Mesendoderm (in vitro differentiated cells): Measurements from ENCODE around the gene LILRB2. TPM values are rescaled to one million over a fixed set of nuclear protein-coding genes. Genes with fewer than 3 reads are reported as not detected.
A peak's percentile ranks its signal among the peaks of the same experiment; 100 is the strongest.
"Not testable (repeated sequence)": the region's sequence is repeated elsewhere in the genome, so short reads cannot be mapped to it uniquely, and the experiment has no call there.

ENCODE experiments used
- DNase-seq: peaks from one replicate; pipeline ENCODE4 v3.0.0; 2013
- H2AK5ac ChIP-seq: 2 replicates; pipeline ENCODE4 v1.6.1; 2013; ENCODE audit warnings: low read length, inconsistent platforms
- H2BK120ac ChIP-seq: 2 replicates; pipeline ENCODE4 v1.6.1; 2013; ENCODE audit warnings: low read depth, mild to moderate bottlenecking, low read length, moderate library complexity, mixed read lengths
- H2BK15ac ChIP-seq: replicated peaks from 2 replicates; pipeline ENCODE4 v1.6.1; 2013; ENCODE audit warnings: low read depth, mild to moderate bottlenecking, moderate library complexity
- H2BK5ac ChIP-seq: 2 replicates; pipeline ENCODE4 v1.6.1; 2013; ENCODE audit warnings: low read length, inconsistent platforms
- H3K18ac ChIP-seq: 2 replicates; pipeline ENCODE4 v1.6.1; 2013; ENCODE audit warnings: mild to moderate bottlenecking, low read length, mixed read lengths
- H3K23ac ChIP-seq: one replicate; pipeline ENCODE4 v1.6.1; 2013; ENCODE audit warnings: low read length
- H3K27ac ChIP-seq: 2 replicates; pipeline ENCODE4 v1.5.1; 2013; ENCODE audit warnings: low read depth, mild to moderate bottlenecking, inconsistent platforms, low read length, moderate library complexity
- H3K27me3 ChIP-seq: 2 replicates; pipeline ENCODE4 v1.6.1; 2013; ENCODE audit warnings: low read length, control low read depth, mild to moderate bottlenecking, inconsistent platforms; ENCODE audit not compliant: insufficient read depth, poor library complexity
- H3K36me3 ChIP-seq: 2 replicates; pipeline ENCODE4 v1.6.1; 2013; ENCODE audit warnings: low read length, inconsistent platforms; ENCODE audit not compliant: control insufficient read depth, insufficient read depth
- H3K4ac ChIP-seq: one replicate; pipeline ENCODE4 v1.6.1; 2013; ENCODE audit warnings: low read depth, mild to moderate bottlenecking, low read length, moderate library complexity
- H3K4me1 ChIP-seq: 2 replicates; pipeline ENCODE4 v1.6.1; 2013; ENCODE audit warnings: low read depth, low read length, inconsistent platforms; ENCODE audit not compliant: control insufficient read depth
- H3K4me2 ChIP-seq: 2 replicates; pipeline ENCODE4 v1.6.1; 2013; ENCODE audit warnings: low read length
- H3K4me3 ChIP-seq: 2 replicates; pipeline ENCODE4 v1.5.1; 2013; ENCODE audit warnings: mild to moderate bottlenecking, low read length
- H3K56ac ChIP-seq: one replicate; pipeline ENCODE4 v1.6.1; 2013; ENCODE audit warnings: low read length
- H3K79me1 ChIP-seq: 2 replicates; pipeline ENCODE4 v1.6.1; 2013; ENCODE audit warnings: low read length, inconsistent platforms
- H3K79me2 ChIP-seq: 2 replicates; pipeline ENCODE4 v1.6.1; 2013; ENCODE audit warnings: mild to moderate bottlenecking, low read length; ENCODE audit not compliant: control insufficient read depth, insufficient read depth
- H3K9ac ChIP-seq: 2 replicates; pipeline ENCODE4 v1.6.1; 2013; ENCODE audit warnings: low read length, inconsistent platforms
- H4K5ac ChIP-seq: one replicate; pipeline ENCODE4 v1.6.1; 2013; ENCODE audit warnings: low read length
- H4K8ac ChIP-seq: one replicate; pipeline ENCODE4 v1.6.1; 2013; ENCODE audit warnings: low read depth, mild to moderate bottlenecking, control low read depth, low read length, moderate library complexity
- WGBS: extraction: QIAGEN DNeasy Blood & Tissue Kit; methylation state at CpG from one replicate; pipeline ENCODE4 v1.1.7; 2013; ENCODE audit warnings: low lambda C conversion rate, missing lambda C conversion rate; ENCODE audit not compliant: insufficient coverage; ENCODE audit errors: extremely low coverage; 5-methylcytosine and 5-hydroxymethylcytosine counted together
- polyA plus RNA-seq, 2 experiments: library from polyadenylated mRNA; stranded (reverse); fragments of 200-250 nt; gene quantifications; one replicate each; pipeline ENCODE4 v1.2.3, GENCODE V29; 2013

Gene LILRB2
- polyA plus RNA-seq (2013, experiment 1 of 2), result not detected
- not detected for polyA plus RNA-seq (2013, experiment 2 of 2)

DNA sequence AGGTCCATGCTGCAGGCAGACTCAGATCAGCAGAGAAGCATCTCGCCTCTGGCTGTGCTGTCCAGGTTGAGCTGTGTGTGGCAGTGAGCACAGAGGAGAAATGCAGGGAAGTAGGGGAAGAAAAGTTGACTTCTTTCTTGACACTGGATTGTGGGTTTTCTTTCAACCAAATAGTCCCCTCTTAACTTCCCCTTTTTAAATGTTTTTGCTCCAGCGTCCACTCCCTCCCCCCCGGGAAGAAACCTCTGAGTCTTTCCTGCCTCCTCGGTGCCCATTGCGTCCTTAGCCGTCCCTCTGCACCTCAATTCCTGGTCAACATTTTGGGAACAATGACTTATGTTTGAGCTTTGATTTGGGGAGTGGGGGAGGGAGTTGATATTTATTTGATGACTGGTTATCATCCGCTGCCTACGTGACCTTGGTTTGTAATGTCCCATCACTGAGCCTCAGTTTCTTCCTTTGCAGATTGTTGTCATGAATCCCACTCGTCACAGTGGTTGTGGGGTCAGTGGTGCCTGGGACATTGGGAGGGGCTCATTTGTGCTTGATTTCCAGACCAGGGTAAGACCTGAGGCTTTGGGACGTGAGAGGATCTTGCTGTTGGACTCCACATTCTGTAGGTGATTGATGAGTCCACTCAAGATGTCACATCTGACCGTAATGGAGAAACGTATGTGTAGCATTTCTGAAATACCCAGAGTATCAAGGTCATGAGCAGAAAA, at the start of gene LILRB2:
LILRB2 (minus strand) TSS at position 104 of the 722 bp plus-strand sequence. CDS start 614 bp downstream, outside the sequence.
- no peak within 1 kb of the TSS for H4K5ac ChIP-seq
- H3K79me2 ChIP-seq, result no peaks in the 10 kb centered on the region
- no peak within 1 kb of the TSS for H3K23ac ChIP-seq
- DNase-seq, result no peak
- H3K27me3 ChIP-seq, result no peaks in the 10 kb centered on the region
- no peaks in the 10 kb centered on the region for H3K36me3 ChIP-seq
- no peak within 1 kb of the TSS for H3K18ac ChIP-seq
- H3K4ac ChIP-seq, result no peak within 1 kb of the TSS
- H3K4me2 ChIP-seq, result no peak within 1 kb of the TSS
- no peak within 1 kb of the TSS for H3K9ac ChIP-seq
- no peak within 1 kb of the TSS for H3K56ac ChIP-seq
- no peak within 1 kb of the TSS for H2BK15ac ChIP-seq
- no peak within 1 kb of the TSS for H3K27ac ChIP-seq
- no peaks in the 10 kb centered on the region for H3K79me1 ChIP-seq
- no peak within 1 kb of the TSS for H3K4me3 ChIP-seq
- H2AK5ac ChIP-seq, result no peak within 1 kb of the TSS
- no peaks in the 10 kb centered on the region for H3K4me1 ChIP-seq
- no CpG with 5 or more reads among the region's 12 CpGs for WGBS
- H2BK120ac ChIP-seq, result no peak within 1 kb of the TSS
- no peak within 1 kb of the TSS for H2BK5ac ChIP-seq
- no peak within 1 kb of the TSS for H4K8ac ChIP-seq

- H3K27me3 ChIP-seq, result no peaks in the 10 kb centered on the region
- no peak overlapping the region for H3K4ac ChIP-seq
- H2BK15ac ChIP-seq, result no peak overlapping the region
- H3K4me3 ChIP-seq, result no peak overlapping the region
- H2BK5ac ChIP-seq, result no peak overlapping the region
- H2BK120ac ChIP-seq, result no peak overlapping the region
- H2AK5ac ChIP-seq, result no peak overlapping the region
- H3K36me3 ChIP-seq, result no peaks in the 10 kb centered on the region
- H3K23ac ChIP-seq, result no peak overlapping the region
- H3K9ac ChIP-seq, result no peak overlapping the region
- H3K18ac ChIP-seq, result no peak overlapping the region
- no peaks in the 10 kb centered on the region for H3K4me1 ChIP-seq
- H4K8ac ChIP-seq, result no peak overlapping the region
- H3K56ac ChIP-seq, result no peak overlapping the region
- no peaks in the 10 kb centered on the region for H3K79me1 ChIP-seq
- no peak for DNase-seq
- WGBS, result no CpG with 5 or more reads among the region's 14 CpGs
- no peaks in the 10 kb centered on the region for H3K79me2 ChIP-seq
- H4K5ac ChIP-seq, result no peak overlapping the region
- H3K4me2 ChIP-seq, result no peak overlapping the region
- no peak overlapping the region for H3K27ac ChIP-seq
Measured at GRCh38 chr19:54329476-54330165, 48.7 kb upstream of the LILRB2 start.

DNA sequence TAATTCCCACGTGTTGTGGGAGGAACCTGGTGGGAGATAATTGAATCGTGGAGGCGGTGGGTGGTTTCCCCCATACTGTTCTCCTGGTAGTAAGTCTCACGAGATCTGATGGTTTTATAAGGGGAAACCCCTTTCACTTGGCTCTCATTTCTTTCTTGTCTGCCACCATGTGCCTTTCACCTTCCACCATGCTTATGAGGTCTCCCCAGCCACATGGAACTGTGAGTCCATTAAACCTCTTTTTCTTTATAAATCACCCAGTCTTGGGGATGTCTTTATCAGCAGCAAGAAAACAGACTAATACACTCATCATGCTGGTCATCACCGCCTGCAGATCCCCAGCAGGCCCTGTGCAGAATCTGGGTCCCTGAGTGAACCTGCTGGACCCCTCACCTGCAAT, 47.9 kb upstream of the LILRB2 start:
- not testable (repeated sequence) for H3K56ac ChIP-seq, H2AK5ac ChIP-seq, H2BK15ac ChIP-seq, H3K23ac ChIP-seq, DNase-seq, H4K8ac ChIP-seq, H3K18ac ChIP-seq, H3K27ac ChIP-seq, H3K4me1 ChIP-seq, H4K5ac ChIP-seq, H2BK5ac ChIP-seq, H3K36me3 ChIP-seq, H3K27me3 ChIP-seq, H2BK120ac ChIP-seq, H3K4me3 ChIP-seq, H3K79me1 ChIP-seq, H3K4me2 ChIP-seq, H3K4ac ChIP-seq, H3K79me2 ChIP-seq, H3K9ac ChIP-seq
- no CpG with 5 or more reads among the region's 5 CpGs for WGBS

DNA sequence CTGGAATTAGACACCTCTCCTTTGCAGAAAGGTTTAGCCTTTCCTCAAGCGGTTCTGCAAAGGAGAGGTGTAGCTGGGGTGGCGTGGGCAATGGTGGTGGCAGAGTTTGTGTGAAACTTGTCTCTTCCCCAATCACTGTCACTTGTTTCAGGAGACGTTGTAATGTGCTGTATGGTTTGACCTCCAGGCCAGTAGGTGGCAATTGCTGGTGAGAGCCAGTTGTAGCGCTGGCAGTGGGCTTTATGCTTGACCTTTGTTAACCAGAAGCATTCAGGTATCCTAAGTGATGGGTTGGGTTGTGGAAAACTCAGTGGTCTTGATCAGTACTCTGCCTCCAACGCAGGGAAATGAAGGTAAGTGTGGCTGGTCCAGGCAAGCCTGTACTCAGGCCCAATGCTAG, 44.7 kb upstream of the LILRB2 start:
- no CpG with 5 or more reads among the region's 5 CpGs for WGBS
- Histone ChIP-seq H3K27ac (no peak overlapping the region), H3K56ac (no peak overlapping the region), H4K8ac (no peak overlapping the region), H3K27me3 (no peaks in the 10 kb centered on the region), H3K4me3 (no peak overlapping the region), H3K4me2 (no peak overlapping the region), H2BK15ac (no peak overlapping the region), H3K18ac (no peak overlapping the region), H2AK5ac (no peak overlapping the region), H2BK5ac (no peak overlapping the region), H4K5ac (no peak overlapping the region), H3K79me1 (no peaks in the 10 kb centered on the region), H3K36me3 (no peaks in the 10 kb centered on the region), H3K4me1 (no peaks in the 10 kb centered on the region), H3K79me2 (no peaks in the 10 kb centered on the region), H3K23ac (no peak overlapping the region), H3K9ac (no peak overlapping the region), H2BK120ac (no peak overlapping the region), H3K4ac (no peak overlapping the region)
- no peak for DNase-seq

DNA sequence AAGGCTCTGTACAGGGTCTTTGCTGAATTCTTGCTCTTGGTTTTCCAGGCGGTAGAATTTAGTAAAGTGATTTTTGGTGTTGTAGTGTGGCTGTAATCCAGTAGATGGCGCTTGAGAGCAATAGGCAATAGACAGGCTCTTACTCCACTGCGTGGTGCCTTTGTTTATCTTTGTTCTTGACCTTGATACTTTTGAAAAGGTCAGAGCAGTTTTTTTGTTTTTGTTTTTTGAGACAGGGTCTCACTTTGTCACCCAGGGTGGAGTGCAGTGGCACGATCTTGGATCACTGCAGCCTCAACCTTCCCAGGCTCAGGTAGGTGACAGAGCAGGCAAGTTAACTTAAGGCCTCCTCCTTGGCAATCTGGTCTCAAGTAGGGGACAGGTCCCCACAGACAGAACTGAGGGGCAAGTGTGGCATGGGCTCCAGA, 44.3 kb upstream of the LILRB2 start:
- WGBS, result no CpG with 5 or more reads among the region's 4 CpGs

More for the DNA sequence above, 44.3 kb upstream of the LILRB2 start:
- no peaks in the 10 kb centered on the region for H3K4me1 ChIP-seq
- H3K36me3 ChIP-seq, result no peaks in the 10 kb centered on the region
- no peak overlapping the region for H4K5ac ChIP-seq
- no peak overlapping the region for H2AK5ac ChIP-seq
- no peak overlapping the region for H2BK15ac ChIP-seq
- H3K79me1 ChIP-seq, result no peaks in the 10 kb centered on the region
- H3K23ac ChIP-seq, result no peak overlapping the region
- H4K8ac ChIP-seq, result no peak overlapping the region
- H3K4me3 ChIP-seq, result no peak overlapping the region
- no peak overlapping the region for H2BK5ac ChIP-seq
- H3K18ac ChIP-seq, result no peak overlapping the region
- no peak overlapping the region for H3K4ac ChIP-seq
- no peaks in the 10 kb centered on the region for H3K79me2 ChIP-seq
- H2BK120ac ChIP-seq, result no peak overlapping the region
- no peaks in the 10 kb centered on the region for H3K27me3 ChIP-seq
- peak; percentile 55 for DNase-seq
- no peak overlapping the region for H3K9ac ChIP-seq
- no peak overlapping the region for H3K56ac ChIP-seq
- no peak overlapping the region for H3K27ac ChIP-seq
- H3K4me2 ChIP-seq, result no peak overlapping the region
